ENCODE data around the gene PER2. TPM values are rescaled to one million over a fixed set of nuclear protein-coding genes. Genes with fewer than 3 reads are reported as not detected.

Gene PER2
- total RNA-seq, 1 experiment from 2014 or later = 6.6 TPM

GRCh38 chr2:238236571-238236970 is 51.8 kb downstream of the PER2 start (continued):
- TF ChIP-seq CBFB (CRISPR knock-in tag; IDR thresholded peaks at IDR 0.05; ENCODE audit: low read depth) = no peak
- no peak for TF ChIP-seq ZBTB21 (CRISPR knock-in tag; IDR thresholded peaks at IDR 0.05; ENCODE audit: borderline replicate concordance)
- no peak for TF ChIP-seq ELF4 (CRISPR knock-in tag; IDR thresholded peaks at IDR 0.05; ENCODE audit: low read depth)
- no peak for TF ChIP-seq ETV6 (CRISPR knock-in tag; IDR thresholded peaks at IDR 0.05)
- no peak for TF ChIP-seq RELA (CRISPR knock-in tag; IDR thresholded peaks at IDR 0.05; ENCODE audit: borderline replicate concordance)
- TF ChIP-seq FOXK1 (CRISPR knock-in tag; IDR thresholded peaks at IDR 0.05) = no peak
- no peak for TF ChIP-seq ZNF671 (CRISPR knock-in tag; IDR thresholded peaks at IDR 0.05)
- TF ChIP-seq, protein P1, sequence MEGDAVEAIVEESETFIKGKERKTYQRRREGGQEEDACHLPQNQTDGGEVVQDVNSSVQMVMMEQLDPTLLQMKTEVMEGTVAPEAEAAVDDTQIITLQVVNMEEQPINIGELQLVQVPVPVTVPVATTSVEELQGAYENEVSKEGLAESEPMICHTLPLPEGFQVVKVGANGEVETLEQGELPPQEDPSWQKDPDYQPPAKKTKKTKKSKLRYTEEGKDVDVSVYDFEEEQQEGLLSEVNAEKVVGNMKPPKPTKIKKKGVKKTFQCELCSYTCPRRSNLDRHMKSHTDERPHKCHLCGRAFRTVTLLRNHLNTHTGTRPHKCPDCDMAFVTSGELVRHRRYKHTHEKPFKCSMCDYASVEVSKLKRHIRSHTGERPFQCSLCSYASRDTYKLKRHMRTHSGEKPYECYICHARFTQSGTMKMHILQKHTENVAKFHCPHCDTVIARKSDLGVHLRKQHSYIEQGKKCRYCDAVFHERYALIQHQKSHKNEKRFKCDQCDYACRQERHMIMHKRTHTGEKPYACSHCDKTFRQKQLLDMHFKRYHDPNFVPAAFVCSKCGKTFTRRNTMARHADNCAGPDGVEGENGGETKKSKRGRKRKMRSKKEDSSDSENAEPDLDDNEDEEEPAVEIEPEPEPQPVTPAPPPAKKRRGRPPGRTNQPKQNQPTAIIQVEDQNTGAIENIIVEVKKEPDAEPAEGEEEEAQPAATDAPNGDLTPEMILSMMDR (IDR thresholded peaks at IDR 0.05) = no peak
- no peak for TF ChIP-seq E2F5 (CRISPR knock-in tag; IDR thresholded peaks at IDR 0.05)
- TF ChIP-seq ZNF416 (CRISPR knock-in tag; IDR thresholded peaks at IDR 0.05) = no peak
- TF ChIP-seq ZBTB43 (CRISPR knock-in tag; IDR thresholded peaks at IDR 0.05) = no peak

GRCh38 chr2:238235856-238236255 is 52.6 kb downstream of the PER2 start:
- H3K27ac Mint-ChIP-seq = no peak overlapping the region
- peaks cover 9% of the 10 kb centered on the region for H3K9me3 Mint-ChIP-seq
- no peak overlapping the region; the same call in 1 of the 2 replicates for H3K4me3 Mint-ChIP-seq
- ChIA-PET POLR2A (no interaction called here), CTCF (no interaction called here)
- peaks cover 5% of the 10 kb centered on the region for H3K36me3 Mint-ChIP-seq
- peaks cover 75% of the 10 kb centered on the region for H3K27me3 Mint-ChIP-seq (ENCODE audit: low read depth)
- DNase-seq (ENCODE audit: low spot score) (no peak), ATAC-seq (no peak)
- H3K4me1 Mint-ChIP-seq = no peaks in the 10 kb centered on the region
- TF ChIP-seq ZSCAN18 (CRISPR knock-in tag; IDR thresholded peaks at IDR 0.05) = no peak
- no peak for TF ChIP-seq MXD4 (CRISPR knock-in tag; IDR thresholded peaks at IDR 0.05; ENCODE audit: borderline replicate concordance)
- no peak for TF ChIP-seq FOXP4 (CRISPR knock-in tag; IDR thresholded peaks at IDR 0.05)
- TF ChIP-seq USF2 (CRISPR knock-in tag; IDR thresholded peaks at IDR 0.05) = no peak
- TF ChIP-seq IRF2 (CRISPR knock-in tag; IDR thresholded peaks at IDR 0.05; ENCODE audit: borderline replicate concordance, low read depth) = no peak
- no peak for TF ChIP-seq ZNF512 (CRISPR knock-in tag; IDR thresholded peaks at IDR 0.05; ENCODE audit: borderline replicate concordance)
- TF ChIP-seq ZNF425 (CRISPR knock-in tag; conservative IDR thresholded peaks at IDR 0.05) = no peak
- no peak for TF ChIP-seq FOXJ3 (CRISPR knock-in tag; IDR thresholded peaks at IDR 0.05; ENCODE audit: borderline replicate concordance)
- TF ChIP-seq PRDM15 (CRISPR knock-in tag; IDR thresholded peaks at IDR 0.05) = no peak
- no peak for TF ChIP-seq ATF1 (CRISPR knock-in tag; IDR thresholded peaks at IDR 0.05)
